Measurements from ENCODE around the gene CFHR2.
"Not testable (repeated sequence)": the region's sequence is repeated elsewhere in the genome, so short reads cannot be mapped to it uniquely, and the experiment has no call there.

CFHR2 gene

DNA sequence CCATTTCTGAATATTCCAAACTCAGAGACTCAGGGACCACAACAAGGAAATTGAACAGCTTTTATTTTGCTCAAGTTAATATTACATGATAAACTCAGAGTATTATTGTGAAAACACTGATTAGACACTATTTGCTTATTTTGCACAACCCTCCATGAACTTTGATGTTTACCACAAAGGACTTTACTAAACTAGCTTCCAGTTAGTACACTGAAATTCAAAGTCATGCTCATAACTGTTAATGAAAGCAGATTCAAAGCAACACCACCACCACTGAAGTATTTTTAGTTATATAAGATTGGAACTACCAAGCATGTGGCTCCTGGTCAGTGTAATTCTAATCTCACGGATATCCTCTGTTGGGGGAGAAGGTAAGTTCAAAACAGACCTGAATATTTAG lies at the start of gene CFHR2:
Gene CFHR2, plus strand, starts transcription at position 171 of the 400 bp plus-strand sequence. Its CDS starts 143 bp downstream, at position 314.
- not testable (repeated sequence) for DNase-seq (ENCODE audit: low read depth); H3K4me3 ChIP-seq (ENCODE audit: low read depth, low read length)

DNA sequence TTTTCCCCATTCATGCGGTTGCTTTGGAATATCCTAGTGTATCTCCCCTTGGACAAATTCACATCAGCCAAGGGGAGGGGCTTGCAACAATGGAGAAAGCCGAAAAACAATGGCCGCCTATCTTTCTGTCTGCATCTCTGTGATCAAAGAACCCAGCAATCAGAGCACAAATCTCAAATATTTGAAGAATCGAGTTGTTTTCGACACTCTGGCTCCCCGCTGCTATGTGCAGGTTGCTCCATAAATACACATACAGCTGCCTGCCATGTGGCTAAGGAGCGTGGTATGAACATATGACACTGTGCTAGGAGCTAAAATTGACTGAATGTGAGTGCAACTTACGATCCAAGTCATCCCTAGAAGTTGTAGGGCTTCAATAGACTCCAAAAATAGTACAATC lies 47.2 kb upstream of the CFHR2 start:
- no peak overlapping the region for H3K4me3 ChIP-seq (ENCODE audit: low read depth, low read length)
- no peak for DNase-seq (ENCODE audit: low read depth)
- TF ChIP-seq, protein P1, sequence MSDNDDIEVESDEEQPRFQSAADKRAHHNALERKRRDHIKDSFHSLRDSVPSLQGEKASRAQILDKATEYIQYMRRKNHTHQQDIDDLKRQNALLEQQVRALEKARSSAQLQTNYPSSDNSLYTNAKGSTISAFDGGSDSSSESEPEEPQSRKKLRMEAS (IDR thresholded peaks at IDR 0.05; ENCODE audit: low read depth, low read length), result no peak
- TF ChIP-seq POLR2A (IDR thresholded peaks at IDR 0.05; ENCODE audit: extremely low read depth, insufficient read length) (no peak), MYC (IDR thresholded peaks at IDR 0.05; ENCODE audit: low read depth, low read length) (no peak)

DNA sequence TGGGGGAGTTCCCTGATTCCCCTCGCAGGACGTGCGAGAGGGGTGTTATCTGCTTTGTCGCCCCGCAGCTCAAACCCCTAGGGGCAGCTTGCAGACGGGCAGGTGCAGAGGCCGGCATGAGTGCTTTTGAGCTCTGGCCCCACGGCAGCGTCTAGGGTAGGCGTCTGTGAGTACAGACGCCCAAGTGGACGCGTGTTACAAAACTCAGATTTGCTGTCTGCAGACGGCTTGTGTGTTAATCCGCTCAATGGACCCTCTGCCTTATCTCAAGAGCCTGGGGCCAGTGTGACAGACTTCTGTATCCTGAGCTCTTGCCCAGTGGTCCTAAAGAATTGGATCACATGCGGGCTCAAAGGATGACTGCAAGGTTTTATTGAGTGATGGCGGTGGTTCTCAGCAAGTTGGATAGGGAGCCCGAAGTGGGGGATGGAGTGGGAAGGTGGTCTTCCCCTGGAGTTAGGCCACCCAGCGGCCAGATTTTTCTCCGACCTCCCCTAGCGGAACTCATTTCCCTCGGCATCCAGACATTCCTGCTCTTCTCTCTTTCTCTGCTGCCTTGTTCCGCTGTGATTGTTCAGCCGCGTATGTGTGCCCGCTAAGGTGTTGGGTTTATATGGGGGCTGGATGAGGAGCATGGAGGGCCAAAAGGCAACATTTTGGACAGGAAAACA lies 46.2 kb upstream of the CFHR2 start:
- DNase-seq (ENCODE audit: low read depth), result no peak
- no peak for TF ChIP-seq MYC (IDR thresholded peaks at IDR 0.05; ENCODE audit: low read depth, low read length)
- TF ChIP-seq, protein P2, sequence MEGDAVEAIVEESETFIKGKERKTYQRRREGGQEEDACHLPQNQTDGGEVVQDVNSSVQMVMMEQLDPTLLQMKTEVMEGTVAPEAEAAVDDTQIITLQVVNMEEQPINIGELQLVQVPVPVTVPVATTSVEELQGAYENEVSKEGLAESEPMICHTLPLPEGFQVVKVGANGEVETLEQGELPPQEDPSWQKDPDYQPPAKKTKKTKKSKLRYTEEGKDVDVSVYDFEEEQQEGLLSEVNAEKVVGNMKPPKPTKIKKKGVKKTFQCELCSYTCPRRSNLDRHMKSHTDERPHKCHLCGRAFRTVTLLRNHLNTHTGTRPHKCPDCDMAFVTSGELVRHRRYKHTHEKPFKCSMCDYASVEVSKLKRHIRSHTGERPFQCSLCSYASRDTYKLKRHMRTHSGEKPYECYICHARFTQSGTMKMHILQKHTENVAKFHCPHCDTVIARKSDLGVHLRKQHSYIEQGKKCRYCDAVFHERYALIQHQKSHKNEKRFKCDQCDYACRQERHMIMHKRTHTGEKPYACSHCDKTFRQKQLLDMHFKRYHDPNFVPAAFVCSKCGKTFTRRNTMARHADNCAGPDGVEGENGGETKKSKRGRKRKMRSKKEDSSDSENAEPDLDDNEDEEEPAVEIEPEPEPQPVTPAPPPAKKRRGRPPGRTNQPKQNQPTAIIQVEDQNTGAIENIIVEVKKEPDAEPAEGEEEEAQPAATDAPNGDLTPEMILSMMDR (IDR thresholded peaks at IDR 0.05; ENCODE audit: low read depth, low read length), result no peak
- TF ChIP-seq POLR2A (IDR thresholded peaks at IDR 0.05; ENCODE audit: extremely low read depth, insufficient read length), result no peak
- TF ChIP-seq, protein P1 (IDR thresholded peaks at IDR 0.05; ENCODE audit: low read depth, low read length), result no peak
- no peak overlapping the region for H3K4me3 ChIP-seq (ENCODE audit: low read depth, low read length)

DNA sequence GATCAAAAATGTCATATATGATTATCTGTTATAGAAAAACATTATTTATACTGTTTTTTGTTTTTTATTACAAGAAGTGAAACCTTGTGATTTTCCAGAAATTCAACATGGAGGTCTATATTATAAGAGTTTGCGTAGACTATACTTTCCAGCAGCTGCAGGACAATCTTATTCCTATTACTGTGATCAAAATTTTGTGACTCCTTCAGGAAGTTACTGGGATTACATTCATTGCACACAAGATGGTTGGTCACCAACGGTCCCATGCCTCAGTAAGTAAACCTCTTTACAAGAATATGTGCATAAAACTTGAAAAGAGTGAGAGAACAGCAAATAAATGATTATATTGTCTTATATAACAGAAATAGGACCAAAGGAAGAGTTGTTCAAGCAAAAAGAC lies 41.2 kb upstream of the CFHR2 start:
- peak; percentile 3 for DNase-seq (ENCODE audit: low read depth)
- TF ChIP-seq, protein P2 (IDR thresholded peaks at IDR 0.05; ENCODE audit: low read depth, low read length), result no peak
- no peak for TF ChIP-seq POLR2A (IDR thresholded peaks at IDR 0.05; ENCODE audit: extremely low read depth, insufficient read length)
- TF ChIP-seq, protein P1 (IDR thresholded peaks at IDR 0.05; ENCODE audit: low read depth, low read length), result no peak
- TF ChIP-seq MYC (IDR thresholded peaks at IDR 0.05; ENCODE audit: low read depth, low read length), result no peak
- H3K4me3 ChIP-seq (ENCODE audit: low read depth, low read length), result no peak overlapping the region

DNA sequence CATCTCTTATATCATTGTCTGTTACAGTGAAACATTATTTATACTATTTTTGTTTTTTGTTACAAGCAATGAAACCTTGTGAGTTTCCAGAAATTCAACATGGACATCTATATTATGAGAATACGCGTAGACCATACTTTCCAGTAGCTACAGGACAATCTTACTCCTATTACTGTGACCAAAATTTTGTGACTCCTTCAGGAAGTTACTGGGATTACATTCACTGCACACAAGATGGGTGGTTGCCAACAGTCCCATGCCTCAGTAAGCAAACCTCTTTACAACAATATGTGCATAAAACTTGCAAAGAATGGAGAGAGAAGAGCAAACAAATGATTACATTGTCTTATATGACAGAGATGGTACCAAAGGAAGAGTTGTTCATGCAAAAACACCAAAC lies 33.3 kb upstream of the CFHR2 start:
- TF ChIP-seq MYC (IDR thresholded peaks at IDR 0.05; ENCODE audit: low read depth, low read length) (no peak), POLR2A (IDR thresholded peaks at IDR 0.05; ENCODE audit: extremely low read depth, insufficient read length) (no peak)
- TF ChIP-seq, protein P2 (IDR thresholded peaks at IDR 0.05; ENCODE audit: low read depth, low read length), result no peak
- TF ChIP-seq, protein P1 (IDR thresholded peaks at IDR 0.05; ENCODE audit: low read depth, low read length), result no peak
- DNase-seq (ENCODE audit: low read depth), result no peak
- H3K4me3 ChIP-seq (ENCODE audit: low read depth, low read length), result no peak overlapping the region

DNA sequence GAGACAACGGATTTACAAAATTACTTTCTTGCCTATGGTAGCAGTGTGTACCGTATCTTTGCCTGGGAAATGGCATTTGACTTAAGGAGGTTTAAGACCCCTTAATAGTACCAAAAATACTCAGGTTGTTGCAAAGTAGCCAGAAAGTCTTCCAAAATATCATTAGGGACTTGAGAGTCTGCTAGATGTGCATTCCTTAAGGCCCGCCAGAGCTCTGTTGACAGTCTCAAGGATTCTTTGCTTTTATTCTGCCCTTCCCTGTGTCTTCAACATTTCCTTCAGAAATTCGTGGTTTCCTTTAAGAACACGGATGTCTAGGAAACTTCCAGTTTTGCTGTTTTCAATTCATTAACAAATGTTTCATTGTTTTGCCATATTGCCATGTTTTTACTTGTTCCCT lies 31.3 kb upstream of the CFHR2 start:
- not testable (repeated sequence) for DNase-seq (ENCODE audit: low read depth); H3K4me3 ChIP-seq (ENCODE audit: low read depth, low read length)

DNA sequence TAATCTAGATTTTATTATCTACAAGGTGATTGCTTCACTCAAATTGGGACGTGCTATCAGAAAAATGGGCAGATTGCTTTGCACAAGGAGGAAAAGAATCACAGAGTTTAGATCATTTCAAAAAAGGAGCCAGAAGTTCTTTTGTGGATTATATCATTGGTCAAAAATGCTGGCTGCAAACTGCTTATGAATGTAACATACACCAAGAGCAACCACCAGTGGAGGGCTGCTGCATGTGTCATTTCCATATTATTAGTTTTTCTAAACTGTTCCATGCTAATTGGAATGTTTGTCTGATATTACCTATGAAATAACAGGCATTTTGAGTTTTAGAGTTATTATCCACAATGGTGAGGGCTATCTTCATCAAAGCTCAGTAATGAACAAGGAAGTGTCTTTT lies 16.7 kb upstream of the CFHR2 start:
- not testable (repeated sequence) for H3K4me3 ChIP-seq (ENCODE audit: low read depth, low read length); DNase-seq (ENCODE audit: low read depth)

DNA sequence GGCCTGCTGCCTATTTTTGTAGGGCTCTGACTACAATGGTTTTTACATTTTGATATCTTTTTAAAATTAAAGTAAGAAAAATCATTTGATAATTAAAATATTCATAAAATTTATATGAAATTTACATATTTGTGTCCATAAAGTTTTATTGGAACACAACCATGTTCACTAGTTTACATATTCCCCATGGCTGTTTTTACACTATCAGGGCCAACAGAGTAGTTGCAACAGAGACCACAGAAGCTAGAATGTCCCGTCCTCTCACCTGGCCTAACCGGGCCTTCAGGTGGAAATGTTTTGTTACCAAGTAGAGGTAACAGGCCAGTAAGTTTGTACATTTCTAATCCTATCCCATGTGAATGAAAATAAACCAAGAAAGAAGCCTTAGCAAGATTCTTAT lies 10.7 kb upstream of the CFHR2 start:
- not testable (repeated sequence) for H3K4me3 ChIP-seq (ENCODE audit: low read depth, low read length); DNase-seq (ENCODE audit: low read depth)

Data from NB4 (cell line).